Lung (tissue), 16 donors: ENCODE results near the gene OR10W1. TPM values are rescaled to one million over a fixed set of nuclear protein-coding genes. Genes with fewer than 3 reads are reported as not detected.

Source experiments
- ATAC-seq: fragments of 200-7000 bp; cut with Tn5 transposase; one replicate; pipeline ENCODE4 v1.9.1; 2020; ENCODE audit warnings: moderate number of reproducible peaks; ENCODE audit not compliant: insufficient read depth, low FRiP score
- DNase-seq, 3 donors: peaks; one replicate each; pipeline ENCODE4 v3.0.0-alpha.2; 2013 to 2017
- H3K27ac ChIP-seq, 2 donors: one replicate each; pipeline ENCODE4 v1.5.1; 2013; ENCODE audit warnings: mild to moderate bottlenecking in 2 of 2, moderate library complexity in 2 of 2, control low read depth in 1 of 2, inconsistent platforms in 1 of 2, low read depth in 1 of 2, low read length in 1 of 2
- H3K27me3 ChIP-seq, 3 donors: one replicate each; pipeline ENCODE4 v1.5.1; 2013; ENCODE audit warnings: low read length in 2 of 3; ENCODE audit not compliant: control insufficient read depth in 3 of 3, insufficient read depth in 3 of 3
- H3K36me3 ChIP-seq, 4 donors: one replicate each; pipeline ENCODE4 v1.5.1; 2013; ENCODE audit warnings: low read length in 4 of 4, mild to moderate bottlenecking in 1 of 4, moderate library complexity in 1 of 4; ENCODE audit not compliant: control insufficient read depth in 4 of 4, insufficient read depth in 4 of 4
- H3K4me1 ChIP-seq, 5 donors: one replicate each; pipeline ENCODE4 v1.5.1; 2013; ENCODE audit warnings: low read length in 5 of 5, mild to moderate bottlenecking in 2 of 5, moderate library complexity in 1 of 5; ENCODE audit not compliant: control insufficient read depth in 5 of 5, insufficient read depth in 5 of 5
- H3K4me3 ChIP-seq: one replicate; pipeline ENCODE4 v1.5.1; 2013; ENCODE audit warnings: mild to moderate bottlenecking, control low read depth, moderate library complexity
- H3K9ac ChIP-seq, 2 donors: one replicate each; pipeline ENCODE4 v1.5.1; 2013; ENCODE audit warnings: low read length in 2 of 2, control low read depth in 1 of 2; ENCODE audit not compliant: insufficient read depth in 1 of 2
- H3K9me3 ChIP-seq, 4 donors: one replicate each; pipeline ENCODE4 v1.5.1; 2013; ENCODE audit warnings: low read length in 3 of 4, mild to moderate bottlenecking in 1 of 4, moderate library complexity in 1 of 4; ENCODE audit not compliant: control insufficient read depth in 4 of 4, insufficient read depth in 3 of 4
- CTCF ChIP-seq: IDR thresholded peaks from 2 replicates; pipeline ENCODE4 v1.5.1; 2012; ENCODE audit warnings: mild to moderate bottlenecking; ENCODE audit errors: control extremely low read depth, extremely low read depth
- WGBS, 2 donors: extraction: QIAGEN DNeasy Blood & Tissue Kit; methylation state at CpG; one replicate each; pipeline ENCODE4 v1.1.7; 2013; 5-methylcytosine and 5-hydroxymethylcytosine counted together
- long read RNA-seq, 5 donors: transcript quantifications; one replicate each; lab custom pipeline, GENCODE V29; 2026
- polyA plus RNA-seq, 2 donors: library from polyadenylated mRNA; stranded (reverse); fragments of 200-250 nt; gene quantifications; one replicate each; pipeline ENCODE4 v1.2.1, GENCODE V29; 2013
- total RNA-seq, 2 donors: library from RNA; depleted of rRNA in 1 of 2; stranded (reverse); fragments of >200 nt in 1 of 2; gene quantifications; one replicate each; pipeline ENCODE4 v1.2.1, GENCODE V29; 2014 to 2021
- donor health status: control.
- donor health status: control.
- donor health status: Bipolar disorder and iron deficiency.
- donor health status: healthy.
- donor health status: DM: yes; HTN: yes; CAD: no.

OR10W1 gene
- total RNA-seq: under 1 TPM in 1 of 2 donors, not detected in 1; 0.34 TPM
- polyA plus RNA-seq: not detected
- long read RNA-seq, donor 1: 0 reads
- long read RNA-seq, donor 2: 0 reads
- long read RNA-seq, donor 3: 0 reads
- long read RNA-seq, donor 4: 0 reads
- long read RNA-seq, donor 5: 0 reads

- no peak within 1 kb of the TSS for H3K9ac ChIP-seq
- DNase-seq (no peak), ATAC-seq (no peak)
- no peak within 1 kb of the TSS for H3K4me3 ChIP-seq
- no peaks in the 10 kb centered on the region for H3K4me1 ChIP-seq
- no peak for TF ChIP-seq CTCF
- no peaks in the 10 kb centered on the region for H3K36me3 ChIP-seq
- no peak within 1 kb of the TSS for H3K27ac ChIP-seq
- H3K27me3 ChIP-seq: no peaks in the 10 kb centered on the region
- WGBS, 2 donors: 94% methylated on average over 2 of the region's 2 CpGs
- H3K9me3 ChIP-seq: peaks cover 0 to 5% (median 0%) of the 10 kb centered on the region in 4 donors
Observed at GRCh38 chr11:58268142-58268541, at the start of gene OR10W1. Gene OR10W1, minus strand, starts transcription at chr11:58268260. Its CDS starts 402 bp downstream, at chr11:58267858.

- H3K9me3 ChIP-seq: no peaks in the 10 kb centered on the region
- no peak overlapping the region for H3K4me3 ChIP-seq
- H3K36me3 ChIP-seq: no peaks in the 10 kb centered on the region
- H3K9ac ChIP-seq: no peak overlapping the region
- WGBS, 2 donors: 77 to 79% methylated on average over 2 of the region's 2 CpGs
- H3K27me3 ChIP-seq: no peaks in the 10 kb centered on the region
- ATAC-seq: no peak
- TF ChIP-seq CTCF: no peak
- no peaks in the 10 kb centered on the region for H3K4me1 ChIP-seq
- no peak overlapping the region for H3K27ac ChIP-seq
- DNase-seq: no peak
Observed at GRCh38 chr11:58316142-58316541, 48.1 kb upstream of the OR10W1 start.

GRCh38 chr11:58301576-58301975 is 33.5 kb upstream of the OR10W1 start:
- DNase-seq (no peak), ATAC-seq (no peak)
- Histone ChIP-seq H3K36me3 (no peaks in the 10 kb centered on the region), H3K9ac (no peak overlapping the region), H3K4me1 (no peaks in the 10 kb centered on the region), H3K27ac (no peak overlapping the region), H3K27me3 (no peaks in the 10 kb centered on the region), H3K9me3 (no peaks in the 10 kb centered on the region), H3K4me3 (no peak overlapping the region)
- WGBS, 2 donors: 92 to 94% methylated on average over 2 of the region's 2 CpGs
- no peak for TF ChIP-seq CTCF

- Histone ChIP-seq H3K27ac (no peak overlapping the region), H3K4me1 (no peaks in the 10 kb centered on the region), H3K9me3 (peaks cover 0 to 5% (median 0%) of the 10 kb centered on the region in 4 donors), H3K4me3 (no peak overlapping the region), H3K36me3 (no peaks in the 10 kb centered on the region), H3K9ac (no peak overlapping the region), H3K27me3 (no peaks in the 10 kb centered on the region)
- no peak for DNase-seq
- WGBS, 2 donors: 91 to 94% methylated on average over 21 of the region's 21 CpGs
- TF ChIP-seq CTCF: no peak
- ATAC-seq: no peak
Observed at GRCh38 chr11:58292017-58292416, 24.0 kb upstream of the OR10W1 start.
